Astrocyte (in vitro differentiated cells and primary cell): ENCODE results near the gene SPHK1. TPM values are rescaled to one million over a fixed set of nuclear protein-coding genes. Genes with fewer than 3 reads are reported as not detected.
A peak's percentile ranks its signal among the peaks of the same experiment; 100 is the strongest.

ENCODE experiments used
- DNase-seq: peaks from one replicate; pipeline ENCODE4 v3.0.0-alpha.2; 2010; ENCODE audit warnings: low read depth
- FAIRE-seq: peaks from 2 replicates; lab custom pipeline; 2011; peaks lifted over from hg19 to GRCh38; lab: Jason Lieb, UNC
- H2AFZ ChIP-seq: 2 replicates; pipeline ENCODE4 v1.6.0; 2012; ENCODE audit warnings: low read depth, low read length, inconsistent platforms
- H3K27ac ChIP-seq: 2 replicates; pipeline ENCODE4 v1.5.1; 2011; ENCODE audit warnings: low read depth, low read length, inconsistent platforms
- H3K27me3 ChIP-seq: 2 replicates; pipeline ENCODE4 v1.6.0; 2011; ENCODE audit warnings: low read length, inconsistent platforms; ENCODE audit not compliant: insufficient read depth
- H3K36me3 ChIP-seq: 2 replicates; pipeline ENCODE4 v1.5.1; 2011; ENCODE audit warnings: low read length, inconsistent platforms; ENCODE audit not compliant: insufficient read depth
- H3K4me1 ChIP-seq: 2 replicates; pipeline ENCODE4 v1.5.1; 2011; ENCODE audit warnings: low read length, inconsistent platforms; ENCODE audit not compliant: insufficient read depth
- H3K4me2 ChIP-seq: 2 replicates; pipeline ENCODE4 v1.6.0; 2012; ENCODE audit warnings: low read length, inconsistent platforms
- H3K4me3 ChIP-seq: 2 replicates; pipeline ENCODE4 v1.5.1; 2011; ENCODE audit warnings: low read depth, mild to moderate bottlenecking, low read length, inconsistent platforms; ENCODE audit not compliant: insufficient read depth
- H3K79me2 ChIP-seq: 2 replicates; pipeline ENCODE4 v1.6.0; 2012; ENCODE audit warnings: mild to moderate bottlenecking, low read length, inconsistent platforms; ENCODE audit not compliant: insufficient read depth
- H3K9ac ChIP-seq: 2 replicates; pipeline ENCODE4 v1.6.0; 2012; ENCODE audit warnings: mild to moderate bottlenecking, low read length, inconsistent platforms
- H3K9me3 ChIP-seq: 2 replicates; pipeline ENCODE4 v1.5.1; 2012; ENCODE audit warnings: low read depth, mild to moderate bottlenecking, low read length, inconsistent platforms; ENCODE audit not compliant: insufficient read depth
- H4K20me1 ChIP-seq: 2 replicates; pipeline ENCODE4 v1.6.0; 2012; ENCODE audit warnings: low read length, inconsistent platforms; ENCODE audit not compliant: insufficient read depth
- H3K27ac Mint-ChIP-seq: one replicate; pipeline ENCODE4 v1.8.0; 2021; ENCODE audit warnings: mild to moderate bottlenecking, mixed read lengths; ENCODE audit not compliant: unreplicated experiment
- H3K27me3 Mint-ChIP-seq: one replicate; pipeline ENCODE4 v1.8.0; 2021; ENCODE audit warnings: low read depth, mixed read lengths; ENCODE audit not compliant: unreplicated experiment
- H3K36me3 Mint-ChIP-seq: one replicate; pipeline ENCODE4 v1.8.0; 2021; ENCODE audit warnings: low read depth, mixed read lengths; ENCODE audit not compliant: unreplicated experiment
- H3K4me1 Mint-ChIP-seq: one replicate; pipeline ENCODE4 v1.8.0; 2021; ENCODE audit warnings: low read depth, mixed read lengths; ENCODE audit not compliant: unreplicated experiment
- H3K4me3 Mint-ChIP-seq: one replicate; pipeline ENCODE4 v1.8.0; 2021; ENCODE audit warnings: mild to moderate bottlenecking, moderate library complexity, mixed read lengths; ENCODE audit not compliant: unreplicated experiment
- H3K9me3 Mint-ChIP-seq: one replicate; pipeline ENCODE4 v1.8.0; 2021; ENCODE audit warnings: mild to moderate bottlenecking, mixed read lengths; ENCODE audit not compliant: unreplicated experiment
- CTCF ChIP-seq: IDR thresholded peaks from 2 replicates; pipeline ENCODE4 v1.5.1; 2011; ENCODE audit warnings: low read depth, mild to moderate bottlenecking, inconsistent platforms, low read length, moderate library complexity; ENCODE audit not compliant: insufficient read depth
- EZH2 ChIP-seq: IDR thresholded peaks from 2 replicates; pipeline ENCODE4 v1.6.1; 2012; ENCODE audit warnings: mild to moderate bottlenecking, low read length, inconsistent platforms; ENCODE audit not compliant: insufficient read depth
- total RNA-seq: library from RNA; stranded (reverse); gene quantifications from 2 replicates; pipeline ENCODE4 v1.2.1, GENCODE V29; 2021

The SPHK1 gene
- total RNA-seq, 1 donor from 2014 or later = 34.8 TPM

- peak overlapping the region; percentile 99 for H3K27ac ChIP-seq
- H2AFZ ChIP-seq = no peak overlapping the region
- DNase-seq (peak; percentile 80), FAIRE-seq (no peak)
- H3K4me3 Mint-ChIP-seq = peak overlapping the region; percentile 96
- peaks cover 43% of the 10 kb centered on the region for H3K4me1 ChIP-seq
- peak overlapping the region; percentile 99 for H3K9ac ChIP-seq
- TF ChIP-seq EZH2 = no peak
- TF ChIP-seq CTCF = no peak
- no peaks in the 10 kb centered on the region for H3K27me3 ChIP-seq
- H3K36me3 ChIP-seq = peaks cover 12% of the 10 kb centered on the region
- H3K4me2 ChIP-seq = peak overlapping the region; percentile 86
- peak overlapping the region; percentile 94 for H3K27ac Mint-ChIP-seq
- H3K9me3 Mint-ChIP-seq = no peaks in the 10 kb centered on the region
- peak overlapping the region; percentile 86 for H3K4me3 ChIP-seq
- peaks cover 25% of the 10 kb centered on the region for H4K20me1 ChIP-seq
- H3K79me2 ChIP-seq = peaks cover 62% of the 10 kb centered on the region
- H3K36me3 Mint-ChIP-seq = peaks cover 3% of the 10 kb centered on the region
- no peaks in the 10 kb centered on the region for H3K9me3 ChIP-seq
- H3K27me3 Mint-ChIP-seq = no peaks in the 10 kb centered on the region
- peaks cover 12% of the 10 kb centered on the region for H3K4me1 Mint-ChIP-seq
Observed at GRCh38 chr17:76382803-76383545, 1.4 kb upstream of the SPHK1 start.

- peak overlapping the region; percentile 99 for H3K27ac ChIP-seq
- peaks cover 66% of the 10 kb centered on the region for H3K79me2 ChIP-seq
- TF ChIP-seq CTCF = no peak
- peaks cover 16% of the 10 kb centered on the region for H3K36me3 ChIP-seq
- H3K4me2 ChIP-seq = peak overlapping the region; percentile 86
- Mint-ChIP-seq H3K9me3 (no peaks in the 10 kb centered on the region), H3K4me3 (peak overlapping the region; percentile 88), H3K27me3 (no peaks in the 10 kb centered on the region), H3K27ac (peak overlapping the region; percentile 88), H3K36me3 (peaks cover 3% of the 10 kb centered on the region), H3K4me1 (peaks cover 12% of the 10 kb centered on the region)
- peak overlapping the region; percentile 99 for H3K9ac ChIP-seq
- H3K4me3 ChIP-seq = peak overlapping the region; percentile 86
- H2AFZ ChIP-seq = no peak overlapping the region
- no peaks in the 10 kb centered on the region for H3K9me3 ChIP-seq
- FAIRE-seq (no peak), DNase-seq (peak; percentile 50)
- H3K4me1 ChIP-seq = peaks cover 45% of the 10 kb centered on the region
- H4K20me1 ChIP-seq = peaks cover 29% of the 10 kb centered on the region
- H3K27me3 ChIP-seq = no peaks in the 10 kb centered on the region
Observed at GRCh38 chr17:76383546-76384221, 725 bp upstream of the SPHK1 start.
